ENCODE results near the gene FAM124B.

The FAM124B gene, protein sequence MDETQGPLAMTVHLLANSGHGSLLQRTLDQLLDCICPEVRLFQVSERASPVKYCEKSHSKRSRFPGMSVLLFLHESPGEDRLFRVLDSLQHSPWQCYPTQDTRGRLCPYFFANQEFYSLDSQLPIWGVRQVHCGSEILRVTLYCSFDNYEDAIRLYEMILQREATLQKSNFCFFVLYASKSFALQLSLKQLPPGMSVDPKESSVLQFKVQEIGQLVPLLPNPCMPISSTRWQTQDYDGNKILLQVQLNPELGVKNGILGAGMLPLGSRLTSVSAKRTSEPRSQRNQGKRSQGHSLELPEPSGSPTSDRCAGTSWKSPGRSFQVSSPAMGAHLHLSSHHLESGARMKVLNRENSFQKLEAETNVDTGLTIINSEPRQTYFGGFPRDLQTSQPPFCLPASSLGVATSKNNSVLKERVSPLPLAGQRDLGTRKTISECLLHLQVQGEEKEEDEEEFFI

DNA sequence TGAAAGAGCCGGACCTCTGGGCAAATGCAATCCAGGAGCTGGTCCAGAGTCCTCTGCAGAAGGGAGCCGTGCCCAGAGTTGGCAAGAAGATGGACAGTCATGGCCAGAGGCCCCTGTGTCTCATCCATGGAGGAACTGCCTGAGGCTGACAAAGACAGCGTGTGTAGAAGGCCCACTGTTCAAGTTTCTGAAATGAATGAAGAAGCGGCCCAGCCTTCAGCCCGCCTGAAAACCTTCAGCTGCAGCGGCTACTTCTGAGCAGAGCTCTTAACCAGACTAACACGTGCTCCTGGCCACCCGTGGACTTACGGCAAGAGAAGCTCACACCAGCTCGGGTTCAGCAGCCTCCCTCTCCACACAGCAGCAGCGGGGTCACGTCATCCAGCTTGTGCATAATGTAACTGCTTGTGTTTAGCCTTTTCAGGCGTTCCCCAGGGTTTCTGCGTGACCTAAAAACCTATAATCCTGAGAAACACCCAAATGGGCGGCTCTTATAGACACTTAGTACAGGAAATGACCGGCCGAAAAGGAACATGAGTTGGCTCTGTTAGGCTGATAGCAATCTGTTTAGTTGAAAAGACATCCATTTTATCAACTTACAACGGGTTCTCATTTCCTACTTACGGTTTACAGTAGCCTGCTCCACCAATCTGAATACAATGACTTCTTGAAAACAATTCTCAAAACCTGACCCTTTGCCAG, at the start of gene FAM124B:
FAM124B (minus strand) TSS at position 467 of the 702 bp plus-strand sequence; CDS start at position 128, 339 bp downstream.
- DNase-seq (ENCODE audit: low read depth), result peak; percentile 90
- TF ChIP-seq CTCF (conservative IDR thresholded peaks at IDR 0.05; ENCODE audit: low read depth, low read length), result no peak
- H3K4me3 ChIP-seq (ENCODE audit: low read length), result peak within 1 kb of the TSS; percentile 18

DNA sequence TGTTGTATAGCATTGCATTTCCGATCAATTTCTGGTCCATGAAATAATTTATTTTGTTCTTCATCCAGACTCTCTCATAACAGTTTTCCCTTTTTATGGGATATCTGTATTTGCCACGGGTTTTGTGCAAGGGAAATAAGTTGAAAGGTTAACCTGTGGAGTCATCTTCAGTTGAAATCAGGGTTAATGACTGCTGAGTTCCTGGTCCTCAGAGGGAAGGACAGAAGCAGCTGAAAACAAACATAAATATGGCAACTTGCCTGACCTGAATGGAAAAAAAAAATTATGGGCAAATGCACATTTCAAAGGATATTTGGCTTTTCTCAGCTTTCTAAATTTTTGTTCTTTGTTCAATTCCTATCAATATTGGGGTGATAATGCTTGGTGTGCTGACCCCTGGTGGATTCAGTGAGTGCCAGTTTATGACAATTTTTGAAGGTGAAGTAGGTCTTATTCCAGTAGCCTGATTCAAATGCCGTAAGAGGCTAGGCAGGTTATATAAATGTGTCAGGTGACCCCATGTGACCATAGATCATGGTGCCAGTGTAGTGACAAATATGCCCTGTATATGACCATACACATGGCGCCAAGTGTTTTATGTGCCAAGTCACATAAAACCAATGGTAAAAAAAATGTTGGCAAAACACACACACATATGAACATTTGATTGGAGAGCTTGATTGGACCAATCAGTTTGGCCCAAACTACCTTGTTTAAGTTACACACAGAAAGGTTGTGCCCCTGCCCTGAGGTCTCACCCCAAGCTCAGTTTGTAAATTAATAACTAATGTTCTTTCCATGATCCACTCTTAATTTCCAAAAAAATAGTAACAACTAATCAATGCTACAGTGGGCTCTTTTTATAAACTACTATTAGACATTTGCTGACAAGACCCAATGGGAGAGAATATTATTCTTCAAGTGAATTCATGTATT, 47.6 kb upstream of the FAM124B start:
- TF ChIP-seq CTCF (conservative IDR thresholded peaks at IDR 0.05; ENCODE audit: low read depth, low read length), result peak; percentile 80
- H3K4me3 ChIP-seq (ENCODE audit: low read length), result no peak overlapping the region
- DNase-seq (ENCODE audit: low read depth), result peak; percentile 11

GRCh38 chr2:224448236-224448635, 46.3 kb upstream of the FAM124B start:
- no peak for DNase-seq (ENCODE audit: low read depth)
- no peak overlapping the region for H3K4me3 ChIP-seq (ENCODE audit: low read length)
- no peak for TF ChIP-seq CTCF (conservative IDR thresholded peaks at IDR 0.05; ENCODE audit: low read depth, low read length)

DNA sequence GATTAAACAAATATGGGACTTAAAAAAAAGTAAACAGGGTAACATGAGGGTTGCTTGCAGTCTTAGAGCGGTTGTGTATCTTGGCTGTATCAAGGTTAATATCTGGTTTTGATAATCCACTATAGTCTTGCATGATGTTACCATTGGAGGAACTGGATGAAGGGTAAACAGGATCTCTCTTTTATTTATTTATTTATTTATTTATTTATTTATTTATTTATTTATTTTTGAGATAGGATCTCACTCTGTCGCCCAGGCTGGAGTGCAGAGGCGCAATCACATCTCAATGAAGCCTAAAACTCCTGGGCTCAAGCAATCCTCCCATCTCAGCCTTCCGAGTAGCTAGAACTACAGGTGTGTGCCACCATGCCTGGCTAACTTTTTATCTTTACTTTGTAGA, 42.9 kb upstream of the FAM124B start:
- no peak overlapping the region for H3K4me3 ChIP-seq (ENCODE audit: low read length)
- DNase-seq (ENCODE audit: low read depth), result no peak
- no peak for TF ChIP-seq CTCF (conservative IDR thresholded peaks at IDR 0.05; ENCODE audit: low read depth, low read length)

- no peak for TF ChIP-seq CTCF (conservative IDR thresholded peaks at IDR 0.05; ENCODE audit: low read depth, low read length)
- no peak overlapping the region for H3K4me3 ChIP-seq (ENCODE audit: low read length)
- DNase-seq (ENCODE audit: low read depth), result no peak
Observed at GRCh38 chr2:224444021-224444420, 42.1 kb upstream of the FAM124B start.

GRCh38 chr2:224442071-224442967, 40.4 kb upstream of the FAM124B start:
- DNase-seq (ENCODE audit: low read depth), result peak; percentile 23
- TF ChIP-seq CTCF (conservative IDR thresholded peaks at IDR 0.05; ENCODE audit: low read depth, low read length), result no peak
- peak overlapping the region; percentile 47 for H3K4me3 ChIP-seq (ENCODE audit: low read length)
